DND-41 (cell line): ENCODE results near the gene KIAA1143.

ENCODE experiments used
- CTCF ChIP-seq: IDR thresholded peaks from 2 replicates; pipeline ENCODE4 v1.5.1; 2012; ENCODE audit warnings: borderline replicate concordance, low read length, moderate library complexity, mild to moderate bottlenecking; ENCODE audit not compliant: poor library complexity, severe bottlenecking; ENCODE audit errors: extremely low read depth
- EZH2 ChIP-seq: IDR thresholded peaks from 3 replicates; pipeline ENCODE4 v1.6.1; 2012; ENCODE audit warnings: borderline replicate concordance, low read depth, mild to moderate bottlenecking, moderate library complexity, low read length, inconsistent platforms; ENCODE audit not compliant: severe bottlenecking

DNA sequence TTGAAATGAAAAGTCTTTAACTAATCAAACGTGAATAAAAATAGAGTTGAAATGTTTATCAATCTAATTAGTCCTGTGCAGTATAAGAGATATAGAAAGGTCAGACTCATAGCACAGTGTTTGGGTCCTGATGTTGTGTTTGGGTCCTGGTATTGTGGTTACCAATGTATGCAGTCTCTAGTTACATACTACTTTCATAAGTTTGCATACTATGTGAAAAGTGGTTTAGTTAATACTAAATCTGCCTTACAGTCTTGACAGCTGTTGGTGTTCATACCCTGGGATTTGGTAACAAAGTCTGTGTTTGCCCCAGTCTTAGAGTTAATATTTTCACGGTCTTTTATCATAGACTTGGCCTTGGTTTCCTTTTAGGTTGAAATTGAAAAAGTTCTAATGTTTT lies 41.9 kb upstream of the KIAA1143 start:
- TF ChIP-seq CTCF: no peak
- no peak for TF ChIP-seq EZH2
